IPS-20b (cell line): ENCODE measurements around the gene GAREM1.
"Not testable (repeated sequence)": the region's sequence is repeated elsewhere in the genome, so short reads cannot be mapped to it uniquely, and the experiment has no call there.

Source experiments
- H3K27ac ChIP-seq: one replicate; pipeline ENCODE4 v1.5.1; 2013; ENCODE audit warnings: low read length
- H3K27me3 ChIP-seq: 2 replicates; pipeline ENCODE4 v1.6.1; 2013; ENCODE audit warnings: mild to moderate bottlenecking, low read length, inconsistent platforms; ENCODE audit not compliant: insufficient read depth
- H3K36me3 ChIP-seq: 2 replicates; pipeline ENCODE4 v1.6.1; 2013; ENCODE audit warnings: low read depth, mild to moderate bottlenecking, inconsistent platforms, low read length, moderate library complexity; ENCODE audit not compliant: insufficient read depth
- H3K4me1 ChIP-seq: 2 replicates; pipeline ENCODE4 v1.6.1; 2013; ENCODE audit warnings: mild to moderate bottlenecking, control low read depth, inconsistent platforms, low read length, moderate library complexity; ENCODE audit not compliant: insufficient read depth
- H3K4me3 ChIP-seq: 2 replicates; pipeline ENCODE4 v1.5.1; 2013; ENCODE audit warnings: mild to moderate bottlenecking, low read length, inconsistent platforms
- H3K9ac ChIP-seq: 2 replicates; pipeline ENCODE4 v1.6.1; 2013; ENCODE audit warnings: low read depth, mild to moderate bottlenecking, inconsistent platforms, low read length, moderate library complexity
- H3K9me3 ChIP-seq: 2 replicates; pipeline ENCODE4 v1.6.1; 2013; ENCODE audit warnings: mild to moderate bottlenecking, low read depth, low read length, inconsistent platforms; ENCODE audit not compliant: insufficient read depth

The GAREM1 gene

GRCh38 chr18:32360682-32361345, 109.9 kb downstream of the GAREM1 start:
- Histone ChIP-seq H3K36me3 (no peaks in the 10 kb centered on the region), H3K4me3 (no peak overlapping the region), H3K9me3 (no peaks in the 10 kb centered on the region), H3K4me1 (0 out of 2 replicates have a peak, but pooled peaks cover 5% of the 10 kb centered on the region), H3K9ac (no peak overlapping the region), H3K27ac (no peak overlapping the region), H3K27me3 (no peaks in the 10 kb centered on the region)

GRCh38 chr18:32358529-32358928, 112.2 kb downstream of the GAREM1 start:
- no peaks in the 10 kb centered on the region for H3K36me3 ChIP-seq
- H3K27me3 ChIP-seq, result no peaks in the 10 kb centered on the region
- H3K4me1 ChIP-seq, result 0 out of 2 replicates have a peak, but pooled peaks cover 5% of the 10 kb centered on the region
- no peaks in the 10 kb centered on the region for H3K9me3 ChIP-seq
- H3K9ac ChIP-seq, result no peak overlapping the region
- H3K4me3 ChIP-seq, result no peak overlapping the region
- no peak overlapping the region for H3K27ac ChIP-seq

GRCh38 chr18:32358075-32358474, 112.6 kb downstream of the GAREM1 start:
- 0 out of 2 replicates have a peak, but pooled peaks cover 5% of the 10 kb centered on the region for H3K4me1 ChIP-seq
- no peak overlapping the region for H3K27ac ChIP-seq
- no peaks in the 10 kb centered on the region for H3K27me3 ChIP-seq
- H3K9ac ChIP-seq, result no peak overlapping the region
- no peak overlapping the region for H3K4me3 ChIP-seq
- no peaks in the 10 kb centered on the region for H3K36me3 ChIP-seq
- H3K9me3 ChIP-seq, result no peaks in the 10 kb centered on the region

GRCh38 chr18:32355896-32356295, 114.8 kb downstream of the GAREM1 start:
- Histone ChIP-seq H3K27me3 (no peaks in the 10 kb centered on the region), H3K36me3 (no peaks in the 10 kb centered on the region), H3K9ac (no peak overlapping the region), H3K4me3 (no peak overlapping the region), H3K9me3 (no peaks in the 10 kb centered on the region), H3K4me1 (0 out of 2 replicates have a peak, but pooled peaks cover 5% of the 10 kb centered on the region), H3K27ac (no peak overlapping the region)

GRCh38 chr18:32354518-32354917, 116.2 kb downstream of the GAREM1 start:
- H3K36me3 ChIP-seq, result no peaks in the 10 kb centered on the region
- H3K9me3 ChIP-seq, result no peaks in the 10 kb centered on the region
- H3K4me1 ChIP-seq, result 0 out of 2 replicates have a peak, but pooled peaks cover 5% of the 10 kb centered on the region
- no peak overlapping the region for H3K4me3 ChIP-seq
- no peaks in the 10 kb centered on the region for H3K27me3 ChIP-seq
- no peak overlapping the region for H3K27ac ChIP-seq
- no peak overlapping the region for H3K9ac ChIP-seq

GRCh38 chr18:32353257-32353656, 117.4 kb downstream of the GAREM1 start:
- H3K9me3 ChIP-seq, result no peaks in the 10 kb centered on the region
- no peak overlapping the region for H3K9ac ChIP-seq
- no peak overlapping the region for H3K4me3 ChIP-seq
- no peak overlapping the region for H3K27ac ChIP-seq
- H3K27me3 ChIP-seq, result no peaks in the 10 kb centered on the region
- H3K36me3 ChIP-seq, result no peaks in the 10 kb centered on the region
- 0 out of 2 replicates have a peak, but pooled peaks cover 1% of the 10 kb centered on the region for H3K4me1 ChIP-seq

GRCh38 chr18:32351032-32351431, 119.7 kb downstream of the GAREM1 start:
- Histone ChIP-seq H3K4me1 (peaks cover 5% of the 10 kb centered on the region; the same call in 1 of the 2 replicates), H3K9me3 (no peaks in the 10 kb centered on the region), H3K27me3 (no peaks in the 10 kb centered on the region), H3K27ac (no peak overlapping the region), H3K36me3 (no peaks in the 10 kb centered on the region), H3K4me3 (no peak overlapping the region), H3K9ac (no peak overlapping the region)

GRCh38 chr18:32349728-32350395, 120.8 kb downstream of the GAREM1 start:
- peaks cover 5% of the 10 kb centered on the region; the same call in 1 of the 2 replicates for H3K4me1 ChIP-seq
- no peaks in the 10 kb centered on the region for H3K36me3 ChIP-seq
- no peak overlapping the region for H3K4me3 ChIP-seq
- no peaks in the 10 kb centered on the region for H3K9me3 ChIP-seq
- no peaks in the 10 kb centered on the region for H3K27me3 ChIP-seq
- H3K9ac ChIP-seq, result no peak overlapping the region
- H3K27ac ChIP-seq, result no peak overlapping the region

- no peaks in the 10 kb centered on the region for H3K9me3 ChIP-seq
- H3K4me1 ChIP-seq, result peaks cover 5% of the 10 kb centered on the region; the same call in 1 of the 2 replicates
- no peak overlapping the region for H3K9ac ChIP-seq
- no peak overlapping the region for H3K4me3 ChIP-seq
- no peaks in the 10 kb centered on the region for H3K27me3 ChIP-seq
- no peak overlapping the region for H3K27ac ChIP-seq
- no peaks in the 10 kb centered on the region for H3K36me3 ChIP-seq
Measured at GRCh38 chr18:32346671-32347070, 124.0 kb downstream of the GAREM1 start.

- Histone ChIP-seq H3K9me3 (no peaks in the 10 kb centered on the region), H3K4me3 (no peak overlapping the region), H3K27ac (no peak overlapping the region), H3K4me1 (peaks cover 5% of the 10 kb centered on the region; the same call in 1 of the 2 replicates), H3K9ac (no peak overlapping the region), H3K27me3 (no peaks in the 10 kb centered on the region), H3K36me3 (no peaks in the 10 kb centered on the region)
Measured at GRCh38 chr18:32343634-32344033, 127.0 kb downstream of the GAREM1 start.

GRCh38 chr18:32341112-32341511, 129.6 kb downstream of the GAREM1 start:
- H3K9ac ChIP-seq, H3K4me3 ChIP-seq, H3K9me3 ChIP-seq, H3K4me1 ChIP-seq, H3K36me3 ChIP-seq, H3K27ac ChIP-seq, H3K27me3 ChIP-seq: not testable (repeated sequence)

GRCh38 chr18:32339045-32339444, 131.6 kb downstream of the GAREM1 start:
- H3K27me3 ChIP-seq, result no peaks in the 10 kb centered on the region
- H3K9ac ChIP-seq, result no peak overlapping the region
- H3K36me3 ChIP-seq, result no peaks in the 10 kb centered on the region
- H3K4me1 ChIP-seq, result no peaks in the 10 kb centered on the region
- no peaks in the 10 kb centered on the region for H3K9me3 ChIP-seq
- no peak overlapping the region for H3K4me3 ChIP-seq
- H3K27ac ChIP-seq, result no peak overlapping the region
